Sigmoid colon (tissue), 4 donors: Measurements from ENCODE around the gene MYNN.

Experiments
- CTCF ChIP-seq, 4 experiments: fragments of 450-650 bp in 3 of 4; fragments of 200-600 bp in 1 of 4; IDR thresholded peaks; one replicate each; pipeline ENCODE4 v1.5.1; 2016 to 2019; ENCODE audit warnings: antibody characterized with exemption in 4 of 4, mild to moderate bottlenecking in 3 of 4, moderate library complexity in 2 of 4
- POLR2A ChIP-seq, 2 donors: fragments of 450-650 bp; IDR thresholded peaks; one replicate each; pipeline ENCODE4 v1.6.1; 2016; ENCODE audit warnings: antibody characterized with exemption in 2 of 2, mild to moderate bottlenecking in 2 of 2, moderate library complexity in 2 of 2
- POLR2AphosphoS5 ChIP-seq, 4 donors: sonication (generic); formaldehyde crosslinking; IDR thresholded peaks; one replicate each; pipeline ENCODE4 v1.6.1; 2017; ENCODE audit warnings: antibody characterized with exemption in 4 of 4

- TF ChIP-seq CTCF (IDR thresholded peaks at IDR 0.05) (no peak), POLR2A (IDR thresholded peaks at IDR 0.05) (no peak), POLR2AphosphoS5 (IDR thresholded peaks at IDR 0.05) (no peak)
Measured at GRCh38 chr3:169758359-169758994, 14.7 kb upstream of the MYNN start.
